ENCODE measurements around the gene ASB3.
A peak's percentile ranks its signal among the peaks of the same experiment; 100 is the strongest.

ASB3 gene

GRCh38 chr2:53813151-53813550, 26.4 kb upstream of the ASB3 start:
- H3K36me3 ChIP-seq (ENCODE audit: control insufficient read depth in 2 of 2, insufficient read depth in 1 of 2, low read length in 2 of 2) = peaks cover 55 to 88% of the 10 kb centered on the region in 2 experiments
- POLR2A ChIA-PET = no interaction called here
- CTCF ChIA-PET = interaction anchor here (0.5 to 1.0 kb wide), 5 partner anchors 9 to 640 kb away, joined by 4 to 5 read pairs (median 4); no protein-coding TSS in a partner anchor

GRCh38 chr2:53811601-53812000, 24.8 kb upstream of the ASB3 start:
- peaks cover 54 to 91% of the 10 kb centered on the region in 2 experiments for H3K36me3 ChIP-seq (ENCODE audit: control insufficient read depth in 2 of 2, insufficient read depth in 1 of 2, low read length in 2 of 2)
- H3K27ac ChIP-seq (ENCODE audit: extremely low read depth, low read depth, low read length) = no peak overlapping the region
- TF ChIP-seq EGR2 (tag by site-specific recombination; IDR thresholded peaks at IDR 0.05; ENCODE audit: low read depth) = no peak
- TF ChIP-seq PRDM2 (tag by site-specific recombination; IDR thresholded peaks at IDR 0.05; ENCODE audit: borderline replicate concordance) = no peak
- no peak for TF ChIP-seq ZNF571 (tag by site-specific recombination; IDR thresholded peaks at IDR 0.05)
- TF ChIP-seq ZBTB7A (tag by site-specific recombination; IDR thresholded peaks at IDR 0.05; ENCODE audit: low read depth) = no peak
- TF ChIP-seq, protein P1, sequence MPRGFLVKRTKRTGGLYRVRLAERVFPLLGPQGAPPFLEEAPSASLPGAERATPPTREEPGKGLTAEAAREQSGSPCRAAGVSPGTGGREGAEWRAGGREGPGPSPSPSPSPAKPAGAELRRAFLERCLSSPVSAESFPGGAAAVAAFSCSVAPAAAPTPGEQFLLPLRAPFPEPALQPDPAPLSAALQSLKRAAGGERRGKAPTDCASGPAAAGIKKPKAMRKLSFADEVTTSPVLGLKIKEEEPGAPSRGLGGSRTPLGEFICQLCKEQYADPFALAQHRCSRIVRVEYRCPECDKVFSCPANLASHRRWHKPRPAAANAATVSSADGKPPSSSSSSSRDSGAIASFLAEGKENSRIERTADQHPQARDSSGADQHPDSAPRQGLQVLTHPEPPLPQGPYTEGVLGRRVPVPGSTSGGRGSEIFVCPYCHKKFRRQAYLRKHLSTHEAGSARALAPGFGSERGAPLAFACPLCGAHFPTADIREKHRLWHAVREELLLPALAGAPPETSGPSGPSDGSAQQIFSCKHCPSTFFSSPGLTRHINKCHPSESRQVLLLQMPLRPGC (tag by site-specific recombination; IDR thresholded peaks at IDR 0.05) = no peak
- no peak for TF ChIP-seq ZNF544 (tag by site-specific recombination; IDR thresholded peaks at IDR 0.05)
- no peak for TF ChIP-seq ZNF433 (tag by site-specific recombination; IDR thresholded peaks at IDR 0.05; ENCODE audit: low read depth)
- TF ChIP-seq ZNF16 (tag by site-specific recombination; IDR thresholded peaks at IDR 0.05; ENCODE audit: low read depth) = no peak
- TF ChIP-seq ZFHX2 (tag by site-specific recombination; conservative IDR thresholded peaks at IDR 0.05) = no peak
- no peak for TF ChIP-seq ZNF837 (tag by site-specific recombination; IDR thresholded peaks at IDR 0.05)
- TF ChIP-seq ZNF341 (tag by site-specific recombination; IDR thresholded peaks at IDR 0.05; ENCODE audit: low read depth) = no peak
- no peaks in the 10 kb centered on the region for H3K4me1 ChIP-seq (ENCODE audit: control insufficient read depth, insufficient read depth, low read length)
- H3K4me3 ChIP-seq (ENCODE audit: low read depth, low read length) = no peak overlapping the region
- H3K9me3 ChIP-seq (ENCODE audit: control insufficient read depth, insufficient read depth, low read depth, low read length) = no peaks in the 10 kb centered on the region
- ChIA-PET POLR2A (no interaction called here), CTCF (interaction anchor here (0.6 kb wide), 1 partner anchor 494 kb away, joined by 3 read pairs; no protein-coding TSS in a partner anchor)

More at GRCh38 chr2:53813151-53813550, 26.4 kb upstream of the ASB3 start:
- Histone ChIP-seq H3K4me3 (ENCODE audit: low read depth, low read length) (no peak overlapping the region), H3K27ac (ENCODE audit: extremely low read depth, low read depth, low read length) (no peak overlapping the region), H3K4me1 (ENCODE audit: control insufficient read depth, insufficient read depth, low read length) (no peaks in the 10 kb centered on the region), H3K9me3 (ENCODE audit: control insufficient read depth, insufficient read depth, low read depth, low read length) (no peaks in the 10 kb centered on the region)
- TF ChIP-seq ZNF266 (tag by site-specific recombination; IDR thresholded peaks at IDR 0.05; ENCODE audit: low read depth) = no peak
- TF ChIP-seq SP7 (tag by site-specific recombination; IDR thresholded peaks at IDR 0.05) = peak; percentile 63
- TF ChIP-seq ZNF768 (tag by site-specific recombination; IDR thresholded peaks at IDR 0.05) = no peak

- CTCF ChIA-PET = interaction anchor here (1.0 kb wide), 1 partner anchor 902 kb away, joined by 5 read pairs; no protein-coding TSS in a partner anchor
- Histone ChIP-seq H3K4me1 (ENCODE audit: control insufficient read depth, insufficient read depth, low read length) (peaks cover 3% of the 10 kb centered on the region; the same call in 1 of the 2 replicates), H3K36me3 (ENCODE audit: control insufficient read depth in 2 of 2, insufficient read depth in 1 of 2, low read length in 2 of 2) (peaks cover 51 to 61% of the 10 kb centered on the region in 2 experiments), H3K4me3 (ENCODE audit: low read depth, low read length) (no peak overlapping the region), H3K9me3 (ENCODE audit: control insufficient read depth, insufficient read depth, low read depth, low read length) (no peaks in the 10 kb centered on the region), H3K27ac (ENCODE audit: extremely low read depth, low read depth, low read length) (no peak overlapping the region)
- POLR2A ChIA-PET = no interaction called here
- peak; percentile 53 for TF ChIP-seq ZBTB17 (tag by site-specific recombination; IDR thresholded peaks at IDR 0.05)
- TF ChIP-seq ZXDB (tag by site-specific recombination; IDR thresholded peaks at IDR 0.05) = peak; percentile 10; the same call in 1 of the 2 replicates
- TF ChIP-seq, protein P2, sequence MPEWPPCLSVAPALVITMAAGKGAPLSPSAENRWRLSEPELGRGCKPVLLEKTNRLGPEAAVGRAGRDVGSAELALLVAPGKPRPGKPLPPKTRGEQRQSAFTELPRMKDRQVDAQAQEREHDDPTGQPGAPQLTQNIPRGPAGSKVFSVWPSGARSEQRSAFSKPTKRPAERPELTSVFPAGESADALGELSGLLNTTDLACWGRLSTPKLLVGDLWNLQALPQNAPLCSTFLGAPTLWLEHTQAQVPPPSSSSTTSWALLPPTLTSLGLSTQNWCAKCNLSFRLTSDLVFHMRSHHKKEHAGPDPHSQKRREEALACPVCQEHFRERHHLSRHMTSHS (tag by site-specific recombination; IDR thresholded peaks at IDR 0.05) = no peak
- TF ChIP-seq PRDM10 (tag by site-specific recombination; IDR thresholded peaks at IDR 0.05) = peak; percentile 43
- TF ChIP-seq SP7 (tag by site-specific recombination; IDR thresholded peaks at IDR 0.05) = peak; percentile 78
These were observed 15.9 kb upstream of the ASB3 start for GRCh38 chr2:53802617-53803151.

Data from HEK293 (cell line).